HuH-7 (cell line): ENCODE results near the gene ENTPD5.

Experiments
- DNase-seq: peaks from one replicate; pipeline ENCODE4 v3.0.0; 2011; ENCODE audit warnings: low spot score

Gene ENTPD5, protein sequence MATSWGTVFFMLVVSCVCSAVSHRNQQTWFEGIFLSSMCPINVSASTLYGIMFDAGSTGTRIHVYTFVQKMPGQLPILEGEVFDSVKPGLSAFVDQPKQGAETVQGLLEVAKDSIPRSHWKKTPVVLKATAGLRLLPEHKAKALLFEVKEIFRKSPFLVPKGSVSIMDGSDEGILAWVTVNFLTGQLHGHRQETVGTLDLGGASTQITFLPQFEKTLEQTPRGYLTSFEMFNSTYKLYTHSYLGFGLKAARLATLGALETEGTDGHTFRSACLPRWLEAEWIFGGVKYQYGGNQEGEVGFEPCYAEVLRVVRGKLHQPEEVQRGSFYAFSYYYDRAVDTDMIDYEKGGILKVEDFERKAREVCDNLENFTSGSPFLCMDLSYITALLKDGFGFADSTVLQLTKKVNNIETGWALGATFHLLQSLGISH

DNA sequence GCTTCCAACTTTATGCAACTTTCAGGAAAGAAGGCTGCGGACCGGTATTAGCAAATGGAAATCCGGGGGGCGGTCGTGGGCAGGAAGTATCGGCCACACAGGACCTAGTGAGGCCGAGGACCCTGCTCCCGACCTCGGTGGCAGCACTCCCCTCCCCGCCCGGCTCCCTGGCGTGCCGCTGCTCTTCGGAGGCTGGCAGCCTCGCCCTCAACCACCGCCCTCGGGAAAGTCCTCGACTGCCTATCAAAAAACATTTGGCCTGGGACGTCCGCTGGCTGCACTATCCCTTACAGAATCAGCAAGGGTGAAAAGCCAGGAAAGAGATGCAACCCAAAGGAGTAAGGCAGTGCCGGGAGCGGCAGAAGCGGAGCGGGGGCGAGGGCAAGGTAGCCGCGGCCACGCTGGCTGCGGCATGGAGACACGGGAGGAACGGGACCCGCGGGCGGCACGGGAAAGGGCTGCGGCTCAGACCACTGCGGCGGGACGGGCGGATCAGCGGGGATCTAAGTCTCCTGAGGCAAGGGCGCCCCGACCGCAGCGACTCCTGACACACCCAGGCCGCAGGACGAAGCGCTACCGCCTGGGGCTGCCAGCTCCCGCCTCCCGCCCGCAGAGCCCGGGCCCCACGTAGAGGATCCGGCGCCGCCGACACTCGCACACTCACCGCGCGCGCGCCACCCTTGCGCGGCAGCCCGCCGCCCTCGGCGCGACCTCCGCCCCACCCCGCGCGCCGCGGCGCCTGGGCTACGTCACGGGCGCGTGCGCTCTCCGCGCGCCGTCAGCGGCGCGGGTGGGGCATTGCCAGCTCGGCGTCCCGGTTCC is at the start of gene ENTPD5, which contains the start of gene BBOF1:
Gene ENTPD5, minus strand, starts transcription at position 703 of the 822 bp plus-strand sequence. CDS start 31,186 bp downstream, outside the sequence.
Gene BBOF1, plus strand, starts transcription at position 764 of the 822 bp plus-strand sequence. CDS start 130 bp downstream, outside the sequence.
- peak; percentile 86 for DNase-seq

DNA sequence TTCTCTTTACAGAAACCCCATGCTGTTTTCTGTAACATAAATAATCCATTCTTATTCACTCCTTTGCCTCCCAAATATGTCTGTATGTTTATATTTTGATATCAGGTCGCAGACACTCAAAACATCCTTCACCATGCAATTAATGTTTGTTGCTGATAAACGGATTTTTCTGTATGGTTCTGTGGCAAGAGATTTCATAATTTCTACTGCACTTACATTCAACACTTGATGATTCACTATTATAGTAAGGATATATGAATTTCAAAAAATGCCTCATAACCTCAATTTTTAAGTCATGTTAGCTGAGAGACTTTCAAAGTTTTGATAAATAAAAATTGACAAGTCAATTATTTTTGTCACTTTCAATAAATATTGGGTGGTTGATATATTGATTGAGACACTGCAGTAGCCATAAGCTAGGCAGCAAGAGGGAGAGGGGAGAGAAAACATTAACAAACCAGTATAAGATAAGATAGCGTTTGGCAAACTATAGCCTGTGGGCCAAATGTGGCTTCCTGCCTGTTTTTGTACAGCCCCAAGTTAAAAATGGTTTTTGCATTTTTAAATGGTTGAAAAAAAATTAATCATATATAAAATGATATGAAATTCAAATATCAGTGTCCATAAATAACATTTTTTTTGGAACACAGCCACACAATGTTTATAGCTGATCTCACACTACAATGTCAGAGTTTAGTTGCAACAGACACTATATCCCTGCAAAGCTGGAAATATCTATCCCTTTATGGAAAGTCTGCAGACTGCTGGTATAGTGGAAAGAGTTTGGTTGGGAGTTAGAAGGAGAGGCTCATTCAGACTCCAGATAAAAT is 46.9 kb upstream of the ENTPD5 start:
- no peak for DNase-seq

DNA sequence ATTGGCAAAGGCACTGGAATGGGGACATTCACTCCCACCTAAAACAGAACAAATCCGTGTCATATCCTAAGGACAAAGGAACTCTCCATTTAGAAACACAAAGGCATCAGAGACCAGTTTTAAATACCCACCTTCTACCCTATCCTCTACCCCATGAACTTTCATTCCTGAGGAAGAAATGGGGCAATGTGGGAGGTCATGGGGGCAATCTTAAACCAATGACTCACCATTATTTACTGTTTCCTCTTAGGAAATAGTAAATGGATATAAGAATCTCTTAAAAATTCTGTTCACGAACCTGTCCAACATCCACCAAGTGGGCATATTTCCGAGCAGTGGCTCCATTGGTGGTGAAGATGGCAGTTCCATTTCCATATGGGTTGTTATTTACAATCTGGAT is 45.8 kb upstream of the ENTPD5 start:
- no peak for DNase-seq

DNA sequence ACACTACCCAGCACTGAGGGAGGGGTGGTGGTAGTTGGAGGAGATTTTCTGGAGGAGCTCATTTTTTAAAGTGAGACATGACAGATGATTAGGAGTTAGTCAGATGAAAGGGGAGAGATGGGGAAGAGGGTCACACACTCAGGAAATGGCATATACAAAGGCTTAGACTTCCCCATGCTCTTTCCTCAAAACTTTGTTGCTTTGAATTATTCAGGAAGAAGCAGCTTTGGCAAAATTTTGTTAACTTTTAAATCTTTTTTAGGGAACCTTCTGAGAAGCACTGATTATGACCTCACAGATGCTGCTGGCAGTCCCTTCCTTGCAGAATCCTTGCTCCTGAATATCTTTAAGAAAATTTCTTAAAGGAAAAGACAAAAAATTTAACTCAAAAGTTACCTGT is 45.3 kb upstream of the ENTPD5 start:
- DNase-seq, result no peak

DNA sequence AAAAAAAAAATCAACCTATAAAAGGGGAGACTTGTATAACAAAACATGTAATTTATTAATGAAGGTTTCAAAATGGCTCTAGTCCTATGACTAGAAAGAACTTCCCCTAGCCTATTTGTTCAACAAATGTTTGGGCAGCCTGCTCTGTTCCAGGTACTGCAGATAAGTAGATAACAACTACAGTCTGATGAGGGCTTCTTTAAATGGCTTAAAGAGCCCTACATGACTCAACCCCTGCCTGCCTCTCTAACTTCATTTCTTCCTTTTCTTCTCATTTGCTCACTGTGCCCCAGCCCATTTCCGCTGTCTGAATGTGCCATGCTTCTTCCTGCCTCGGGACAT is 43.7 kb upstream of the ENTPD5 start:
- DNase-seq, result no peak

DNA sequence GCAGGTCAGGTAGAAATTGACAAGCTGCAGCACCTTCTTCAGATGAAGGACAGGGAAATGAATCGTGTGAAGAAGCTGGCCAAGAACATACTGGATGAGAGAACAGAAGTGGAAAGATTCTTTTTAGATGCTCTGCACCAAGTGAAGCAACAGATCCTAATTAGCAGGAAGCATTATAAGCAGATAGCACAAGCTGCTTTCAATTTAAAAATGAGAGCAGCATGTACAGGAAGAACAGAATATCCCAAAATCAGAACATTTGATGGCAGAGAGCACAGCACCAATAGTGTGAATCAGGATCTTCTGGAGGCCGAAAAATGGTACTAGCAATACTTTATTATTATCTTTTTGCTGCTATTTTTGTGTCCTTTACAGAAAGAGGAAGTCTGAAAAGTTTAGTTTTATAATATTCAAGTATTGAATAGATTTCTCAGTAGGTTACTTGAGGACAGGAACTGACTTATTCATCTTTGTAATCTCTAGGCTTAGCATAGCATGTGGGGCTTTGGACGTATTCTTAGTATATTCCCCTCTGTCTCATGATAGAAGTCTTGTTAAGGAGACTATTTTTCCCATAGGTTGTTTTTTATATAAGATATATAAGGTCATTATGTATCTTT is 30.9 kb upstream of the ENTPD5 start:
- no peak for DNase-seq

DNA sequence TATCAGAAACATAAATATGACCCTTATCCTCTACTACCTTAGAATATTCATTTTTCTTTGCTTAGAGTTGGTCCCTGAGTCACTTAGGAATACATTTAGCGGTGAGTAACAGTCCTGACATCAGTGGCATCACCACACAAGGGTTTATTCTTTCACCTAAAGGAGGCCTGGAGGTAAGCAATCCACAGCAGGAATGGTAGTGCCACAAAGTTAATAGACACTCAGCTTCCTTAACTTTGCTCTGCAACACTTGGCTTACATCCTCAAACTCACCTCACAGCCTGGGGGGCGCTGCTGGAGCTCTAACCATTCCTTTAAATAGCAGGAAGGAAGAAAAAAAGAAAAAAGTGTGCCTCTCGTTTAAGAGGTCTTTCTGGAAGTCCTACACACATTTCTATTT is 29.2 kb upstream of the ENTPD5 start:
- peak; percentile 10 for DNase-seq

DNA sequence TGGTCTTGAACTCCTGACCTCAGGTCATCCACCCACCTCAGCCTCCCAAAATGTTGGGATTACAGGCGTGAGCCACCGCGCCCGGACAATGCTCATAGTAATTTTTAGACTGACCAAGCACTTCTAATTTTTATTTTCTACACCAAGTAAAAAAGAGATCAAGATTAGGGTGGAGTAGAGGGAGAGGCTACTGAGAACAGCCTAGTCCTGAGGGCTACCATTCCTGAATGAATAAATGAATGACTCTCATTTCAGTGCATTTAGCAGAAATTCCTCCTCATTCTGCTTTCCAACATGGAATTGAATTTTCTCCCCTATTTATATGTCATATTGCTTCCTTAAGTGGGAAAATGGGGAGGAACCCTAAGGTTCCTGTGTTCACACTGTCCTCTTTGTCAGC is 26.4 kb upstream of the ENTPD5 start:
- DNase-seq, result no peak

DNA sequence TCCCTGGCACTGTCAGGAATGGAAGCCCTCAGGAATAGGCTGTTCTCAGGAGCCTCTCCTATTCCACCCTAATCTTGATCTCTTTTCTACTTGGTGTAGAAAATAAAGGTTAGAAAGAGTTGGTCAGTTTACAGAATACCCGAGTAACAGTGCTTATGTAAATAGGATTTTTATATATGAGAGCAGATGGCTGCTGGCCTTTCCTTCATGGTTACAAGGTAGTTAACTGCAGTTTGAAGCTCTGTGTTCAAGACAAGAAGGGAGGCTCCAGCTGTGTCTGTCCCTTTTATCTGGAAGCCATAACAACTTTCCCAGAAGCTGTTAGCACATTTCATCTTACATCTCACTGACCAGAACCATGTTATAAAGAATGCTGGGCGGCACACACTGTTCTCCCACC is 23.2 kb upstream of the ENTPD5 start:
- no peak for DNase-seq

DNA sequence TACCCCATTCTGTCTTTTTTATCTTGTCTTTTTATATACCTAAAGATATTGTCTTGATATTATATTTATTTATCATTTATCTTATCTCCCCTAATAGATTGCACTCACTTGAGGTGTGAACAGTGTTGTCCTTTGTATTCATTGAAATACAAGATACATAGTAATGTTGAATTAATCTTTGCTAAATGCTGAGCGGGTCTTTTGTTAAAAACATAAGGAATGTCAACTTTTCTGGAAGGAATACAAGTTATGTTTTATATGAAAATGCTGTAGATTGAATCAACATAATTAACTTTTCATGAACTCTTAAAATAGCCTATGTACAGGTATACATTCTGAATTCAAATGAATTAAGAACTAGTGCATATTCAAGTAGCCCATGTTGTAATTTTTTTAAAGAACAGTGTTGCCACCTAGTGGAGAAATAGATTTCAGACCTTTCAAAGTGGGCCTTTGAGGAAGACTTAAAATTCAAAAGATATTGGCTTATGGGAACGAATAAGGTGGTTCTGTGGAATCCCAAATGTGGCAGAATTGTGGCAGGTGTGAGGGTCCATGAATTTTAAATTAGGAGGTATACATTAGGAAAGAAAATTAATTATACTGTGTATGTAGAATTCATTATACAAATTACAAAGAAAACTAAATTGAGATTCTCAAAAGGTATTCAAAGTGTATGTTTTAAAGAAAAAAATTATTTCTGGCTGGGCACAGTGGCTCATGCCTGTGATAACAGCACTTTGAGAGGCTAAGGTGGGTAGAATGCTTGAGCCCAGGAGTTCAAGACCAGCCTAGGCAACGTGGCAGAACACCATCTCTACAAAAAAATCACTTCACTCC is 19.2 kb upstream of the ENTPD5 start:
- peak; percentile 50 for DNase-seq

DNA sequence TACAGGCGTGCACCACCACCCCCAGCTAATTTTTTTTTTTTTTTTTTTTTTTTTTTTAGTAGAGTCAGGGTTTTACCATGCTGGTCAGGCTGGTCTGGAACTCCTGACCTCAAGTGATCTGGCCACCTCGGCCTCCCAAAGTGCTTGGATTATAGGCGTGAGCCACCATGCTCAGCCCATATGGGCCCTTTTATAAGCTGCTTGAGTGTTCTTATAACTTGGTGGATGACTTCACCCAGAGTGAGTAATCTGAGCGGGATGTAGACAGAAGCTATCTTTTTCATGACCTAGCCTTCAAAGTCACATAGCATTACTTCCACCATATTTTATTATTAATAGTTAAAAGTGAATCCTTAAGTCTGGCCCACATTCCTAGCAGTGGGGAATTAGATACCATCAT is 16.5 kb upstream of the ENTPD5 start:
- DNase-seq, result no peak

DNA sequence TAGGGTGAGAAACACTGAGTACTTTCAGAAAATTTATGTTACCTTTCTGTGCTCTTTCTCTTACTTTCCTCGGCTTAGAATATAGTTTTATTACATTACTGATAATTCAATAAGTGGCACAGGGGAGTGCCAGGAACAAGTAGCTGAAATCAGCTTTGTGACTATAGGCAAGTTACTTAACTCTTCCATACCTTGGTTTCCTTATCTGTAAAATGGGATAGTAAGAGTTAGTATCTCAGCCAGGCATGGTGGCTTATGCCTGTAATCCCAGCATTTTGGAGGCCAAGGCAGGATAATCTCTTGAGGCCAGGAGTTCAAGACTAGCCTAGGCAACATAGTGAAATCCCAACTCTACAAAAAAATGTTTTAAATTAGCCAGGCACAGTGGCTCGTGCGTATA is 15.5 kb upstream of the ENTPD5 start:
- no peak for DNase-seq

DNA sequence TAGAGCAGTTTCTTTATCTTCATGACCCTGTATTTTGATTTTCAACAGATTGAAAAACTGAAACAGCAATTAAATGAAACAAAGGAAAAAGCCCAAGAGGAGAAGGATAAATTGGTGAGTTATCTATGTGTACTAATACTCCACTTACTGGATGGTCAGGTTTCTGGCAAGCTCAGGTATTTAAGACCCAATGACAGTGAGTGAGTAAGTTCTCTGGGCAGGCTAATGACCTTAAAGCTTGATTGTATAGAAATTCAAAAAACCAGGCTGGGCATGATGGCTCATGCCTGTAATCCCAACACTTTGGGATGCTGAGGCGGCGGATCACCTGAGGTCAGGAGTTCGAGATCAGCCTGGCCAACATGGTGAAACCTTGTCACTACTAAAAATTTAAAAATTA is 10.0 kb upstream of the ENTPD5 start:
- no peak for DNase-seq

DNA sequence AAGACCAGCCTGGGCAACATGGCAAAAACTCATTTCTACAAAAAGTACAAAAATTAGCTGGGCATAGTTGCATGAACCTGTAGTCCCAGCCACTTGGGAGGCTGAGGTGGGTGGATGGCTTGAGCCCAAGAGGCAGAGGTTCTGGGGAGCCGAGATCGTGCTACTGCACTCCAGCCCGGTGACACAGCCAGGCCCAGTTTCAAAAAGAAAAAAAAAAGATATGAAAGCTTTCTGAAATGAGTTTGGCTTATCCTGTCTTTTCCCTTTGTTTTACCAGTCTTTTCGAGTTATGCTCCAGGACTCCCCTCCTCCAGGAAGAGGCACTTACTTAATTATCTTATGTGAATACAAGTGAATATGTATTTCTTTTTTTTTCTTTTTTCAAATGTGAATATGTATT is 3.3 kb upstream of the ENTPD5 start:
- DNase-seq, result no peak

DNA sequence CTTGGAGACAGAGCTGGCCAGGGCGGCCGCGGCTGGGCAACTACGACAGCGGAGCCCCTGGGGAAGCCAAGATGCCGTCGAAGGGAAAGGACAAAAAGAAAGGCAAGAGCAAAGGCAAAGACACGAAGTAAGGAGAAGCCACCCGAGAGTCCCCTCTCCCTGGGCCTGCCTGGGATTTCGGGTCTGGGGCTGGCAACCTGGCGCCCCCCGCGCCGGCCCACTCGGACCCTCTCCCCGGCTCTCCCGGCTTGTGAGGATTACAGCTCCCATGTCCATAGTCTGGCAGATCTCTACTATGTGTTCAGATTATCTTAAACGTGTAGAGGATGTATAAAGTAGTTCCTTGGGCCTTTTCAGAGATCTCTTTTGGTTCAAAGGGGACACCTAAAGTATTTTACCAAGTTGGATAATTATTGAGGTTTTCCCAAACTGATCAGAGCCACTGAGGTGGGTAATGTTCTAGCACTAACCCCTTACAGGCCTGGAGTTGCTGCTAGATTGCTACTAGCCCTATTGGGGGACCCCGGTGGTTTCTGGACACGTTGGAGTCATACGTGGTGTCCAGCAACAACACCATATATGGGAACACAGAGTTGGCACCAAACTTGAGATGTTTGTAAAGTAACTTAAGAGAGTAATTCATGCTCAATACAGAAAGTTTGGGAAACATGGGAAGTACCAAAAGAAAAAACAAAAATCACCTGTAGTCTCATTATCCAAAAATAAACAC is 485 bp upstream of the ENTPD5 start:
- DNase-seq, result no peak

DNA sequence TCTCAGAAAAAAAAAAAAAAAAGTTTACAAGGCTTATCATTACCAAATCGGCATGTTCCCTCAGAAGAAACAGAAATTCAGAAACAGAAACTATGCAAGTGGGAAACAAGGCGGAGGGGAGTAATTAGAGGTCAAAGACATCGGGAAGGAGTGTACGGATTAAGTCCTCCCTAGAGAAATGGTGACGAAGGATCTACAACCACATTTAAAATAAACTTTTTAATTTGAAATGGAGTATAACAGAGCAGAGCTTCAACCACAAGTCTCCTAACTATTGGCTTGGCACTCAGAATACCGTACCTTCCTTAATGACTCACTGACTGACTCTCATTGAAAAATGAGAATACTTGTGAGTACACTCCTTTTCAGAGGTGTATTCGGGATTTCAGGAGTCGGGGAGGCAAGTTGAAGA is 908 bp downstream of the ENTPD5 start:
- DNase-seq, result no peak

DNA sequence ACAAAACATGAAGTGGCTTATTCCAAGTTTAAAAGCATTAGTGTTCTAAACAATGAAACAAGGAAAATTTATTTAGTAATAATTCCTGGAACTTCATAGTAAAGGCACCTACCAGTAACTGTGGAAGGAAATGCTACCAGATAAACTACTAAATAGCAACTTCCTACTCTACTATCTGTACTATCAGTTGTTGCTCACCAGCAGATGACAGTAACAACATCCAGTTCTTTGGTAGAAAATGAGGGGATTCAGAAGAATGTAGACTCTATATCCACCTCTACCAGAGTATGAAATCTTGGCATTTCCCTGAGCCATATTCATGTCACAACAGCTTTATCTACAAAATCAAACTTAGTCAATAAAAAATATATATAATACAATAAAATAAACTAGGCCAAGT is 3.1 kb downstream of the ENTPD5 start:
- DNase-seq, result no peak

DNA sequence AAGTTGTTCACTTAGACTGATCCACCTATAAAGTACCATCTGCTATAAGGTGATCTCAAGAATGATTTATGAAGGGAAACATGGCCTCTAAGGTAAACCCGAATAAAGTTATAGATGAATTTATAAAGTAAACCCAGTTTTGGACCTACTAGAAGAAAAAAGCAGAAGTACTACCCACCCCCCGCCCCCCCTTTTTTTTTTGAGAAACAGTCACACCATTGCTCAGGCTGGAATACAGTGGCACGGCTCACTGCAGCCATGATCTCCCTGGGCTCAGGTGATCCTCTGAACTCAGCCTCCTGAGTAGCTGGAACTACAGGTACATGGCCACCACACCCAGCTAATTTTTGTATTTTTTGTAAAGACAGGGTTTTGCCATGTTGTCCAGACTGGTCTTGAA is 3.9 kb downstream of the ENTPD5 start:
- DNase-seq, result no peak

DNA sequence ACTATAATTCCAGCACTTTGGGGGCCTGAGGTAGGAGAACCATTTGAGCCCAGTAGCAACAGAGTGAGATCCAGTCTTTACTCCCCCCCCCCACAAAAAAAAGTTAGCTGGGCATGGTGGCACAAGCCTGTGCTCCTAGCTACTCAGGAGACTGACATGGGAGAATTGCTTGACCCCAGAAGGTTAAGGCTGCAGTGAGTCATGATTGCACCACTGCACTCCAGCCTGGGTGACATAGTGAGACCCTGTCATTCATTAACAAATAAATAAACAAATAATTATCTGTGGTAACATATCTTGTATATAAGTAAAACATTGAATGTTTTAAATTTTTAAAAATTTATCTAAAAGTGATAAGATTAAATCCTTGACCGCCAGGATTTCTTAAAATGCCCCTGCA is 4.8 kb downstream of the ENTPD5 start:
- DNase-seq, result no peak

DNA sequence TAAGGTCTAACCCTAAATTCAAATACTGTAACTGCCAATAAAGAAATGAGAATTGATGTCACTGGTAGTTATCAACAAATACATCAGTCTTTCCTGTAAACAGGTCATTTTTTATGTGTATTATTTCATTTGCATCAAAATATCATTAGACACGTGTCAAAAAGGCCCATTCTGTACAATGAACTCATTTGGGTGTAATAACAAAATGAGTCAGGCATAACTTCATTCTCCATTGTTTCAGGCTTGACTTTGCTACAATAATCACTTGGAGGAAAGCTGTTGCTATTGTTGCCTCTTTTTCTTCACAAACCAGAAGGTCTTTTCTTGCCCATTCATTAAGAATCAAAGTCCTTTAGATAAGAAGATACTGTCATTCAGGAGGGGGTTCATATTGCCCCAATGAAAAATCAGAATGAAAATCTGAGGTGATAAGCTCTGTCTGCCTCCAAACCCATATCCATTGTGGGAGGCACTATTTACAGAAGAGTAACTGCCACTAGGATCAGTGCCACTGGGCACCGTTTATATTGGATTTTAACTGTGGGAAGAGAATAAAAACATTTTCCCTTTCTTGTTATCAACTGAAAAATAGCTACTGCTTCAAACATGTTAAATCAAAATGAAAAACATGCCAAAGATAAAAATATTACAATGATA is 10.1 kb downstream of the ENTPD5 start:
- DNase-seq, result no peak
